AG04450 (cell line): Measurements from ENCODE around the gene PDZD2. TPM values are rescaled to one million over a fixed set of nuclear protein-coding genes. Genes with fewer than 3 reads are reported as not detected.
"Not testable (repeated sequence)": the region's sequence is repeated elsewhere in the genome, so short reads cannot be mapped to it uniquely, and the experiment has no call there.

Experiments
- CTCF ChIA-PET: fragments of 300-600, 350-600 bp; formaldehyde crosslinking; extraction: SDS; loops from one replicate; lab custom pipeline; 2022; ENCODE audit warnings: antibody characterized with exemption, inconsistent platforms; lab: Charles Lee
- POLR2A ChIA-PET: fragments of 350-600 bp; formaldehyde crosslinking; extraction: SDS; loops from one replicate; lab custom pipeline; 2021; ENCODE audit warnings: antibody characterized with exemption, inconsistent platforms; lab: Yijun Ruan, JAX
- DNase-seq: peaks from one replicate; pipeline ENCODE4 v3.0.0-alpha.2; 2011; ENCODE audit warnings: low read depth, low spot score
- H3K27ac ChIP-seq: one replicate; pipeline ENCODE4 v1.5.1; 2012; ENCODE audit warnings: low read depth, low read length, control low read depth
- H3K27me3 ChIP-seq: one replicate; pipeline ENCODE4 v1.6.0; 2012; ENCODE audit warnings: low read length; ENCODE audit not compliant: control insufficient read depth, insufficient read depth
- H3K4me3 ChIP-seq: 2 replicates; pipeline ENCODE4 v1.5.1; 2011; ENCODE audit warnings: mild to moderate bottlenecking, low read depth, low read length, control low read depth
- H3K9me3 ChIP-seq: 2 replicates; pipeline ENCODE4 v1.5.1; 2012; ENCODE audit warnings: low read length; ENCODE audit not compliant: control insufficient read depth, insufficient read depth
- CTCF ChIP-seq: IDR thresholded peaks from 2 replicates; pipeline ENCODE4 v1.5.1; 2011; ENCODE audit warnings: low read depth, low read length, control low read depth, inconsistent platforms
- polyA plus RNA-seq: library from polyadenylated mRNA; depleted of rRNA; stranded (reverse); fragments of >200 nt; gene quantifications from 2 replicates; pipeline ENCODE4 v1.2.3, GENCODE V29; 2011

PDZD2 gene
- polyA plus RNA-seq, 1 experiment: 0.40 TPM

GRCh38 chr5:32115985-32116384 lies 477.1 kb downstream of the PDZD2 start:
- Histone ChIP-seq H3K27ac (no peak overlapping the region), H3K9me3 (no peaks in the 10 kb centered on the region), H3K4me3 (no peak overlapping the region), H3K27me3 (no peaks in the 10 kb centered on the region)
- no peak for TF ChIP-seq CTCF
- ChIA-PET CTCF (no interaction called here), POLR2A (no interaction called here)
- no peak for DNase-seq

GRCh38 chr5:32116574-32117313 lies 477.8 kb downstream of the PDZD2 start:
- Histone ChIP-seq H3K27me3 (no peaks in the 10 kb centered on the region), H3K9me3 (no peaks in the 10 kb centered on the region), H3K4me3 (no peak overlapping the region), H3K27ac (no peak overlapping the region)
- no peak for TF ChIP-seq CTCF
- no peak for DNase-seq
- POLR2A ChIA-PET: no interaction called here
- CTCF ChIA-PET: no interaction called here

- CTCF ChIA-PET: not testable (repeated sequence)
Measured at GRCh38 chr5:32118922-32119321, 480.0 kb downstream of the PDZD2 start.

GRCh38 chr5:32123058-32123805 lies 484.3 kb downstream of the PDZD2 start:
- TF ChIP-seq CTCF: no peak
- no peaks in the 10 kb centered on the region for H3K9me3 ChIP-seq
- H3K4me3 ChIP-seq: no peak overlapping the region
- H3K27ac ChIP-seq: no peak overlapping the region
- ChIA-PET CTCF (no interaction called here), POLR2A (no interaction called here)
- H3K27me3 ChIP-seq: no peaks in the 10 kb centered on the region
- no peak for DNase-seq

More at GRCh38 chr5:32118922-32119321, 480.0 kb downstream of the PDZD2 start:
- H3K9me3 ChIP-seq, POLR2A ChIA-PET, H3K27ac ChIP-seq, H3K27me3 ChIP-seq, DNase-seq, H3K4me3 ChIP-seq: not testable (repeated sequence)

- H3K4me3 ChIP-seq: no peak overlapping the region
- H3K27ac ChIP-seq: no peak overlapping the region
- POLR2A ChIA-PET: no interaction called here
- CTCF ChIA-PET: no interaction called here
- no peaks in the 10 kb centered on the region for H3K9me3 ChIP-seq
- TF ChIP-seq CTCF: no peak
- DNase-seq: no peak
- H3K27me3 ChIP-seq: no peaks in the 10 kb centered on the region
Measured at GRCh38 chr5:32123889-32124676, 485.2 kb downstream of the PDZD2 start.
